HEK293 (cell line): Measurements from ENCODE around the gene ARPC1B.

Source experiments
- CTCF ChIA-PET: fragments of 350-600 bp; formaldehyde crosslinking; extraction: SDS; loops from one replicate; lab custom pipeline; 2021; ENCODE audit warnings: antibody characterized with exemption; lab: Yijun Ruan, JAX
- POLR2A ChIA-PET: fragments of 300-600 bp; formaldehyde crosslinking; extraction: SDS; loops from one replicate; lab custom pipeline; 2020; ENCODE audit warnings: antibody characterized with exemption, inconsistent platforms; lab: Yijun Ruan, JAX
- H3K27ac ChIP-seq: fragments of 200-500 bp; sonication (Bioruptor generic); 2 replicates; pipeline ENCODE4 v1.5.1; 2014; ENCODE audit warnings: low read depth, low read length, control low read depth, inconsistent platforms; ENCODE audit errors: extremely low read depth
- H3K36me3 ChIP-seq, 2 experiments: fragments of 200-500 bp in 1 of 2; sonication (Bioruptor generic) in 1 of 2; 1 replicate in 1 of 2; 2 replicates in 1 of 2; pipeline ENCODE4 v1.5.1; 2014 to 2017; ENCODE audit warnings: inconsistent platforms in 2 of 2, low read length in 2 of 2; ENCODE audit not compliant: control insufficient read depth in 2 of 2, insufficient read depth in 1 of 2
- H3K4me1 ChIP-seq: fragments of 200-500 bp; sonication (Bioruptor generic); 2 replicates; pipeline ENCODE4 v1.5.1; 2014; ENCODE audit warnings: mild to moderate bottlenecking, low read length, inconsistent platforms; ENCODE audit not compliant: control insufficient read depth, insufficient read depth
- H3K4me3 ChIP-seq: 2 replicates; pipeline ENCODE4 v1.5.1; 2011; ENCODE audit warnings: low read depth, mild to moderate bottlenecking, control low read depth, low read length, moderate library complexity
- H3K9me3 ChIP-seq: fragments of 200-500 bp; sonication (Bioruptor generic); 2 replicates; pipeline ENCODE4 v1.5.1; 2014; ENCODE audit warnings: low read depth, low read length, inconsistent platforms; ENCODE audit not compliant: control insufficient read depth, insufficient read depth
- GLI2 ChIP-seq: fragments of 450-650 bp; formaldehyde crosslinking; IDR thresholded peaks from 2 replicates; pipeline ENCODE4; 2017; ENCODE audit warnings: missing biosample characterization, missing genetic modification characterization, low read depth, borderline replicate concordance
- OVOL3 ChIP-seq: fragments of 450-650 bp; formaldehyde crosslinking; IDR thresholded peaks from 2 replicates; pipeline ENCODE4 v1.5.1; 2016; ENCODE audit warnings: missing biosample characterization, missing genetic modification characterization
- SALL2 ChIP-seq: fragments of 450-650 bp; formaldehyde crosslinking; IDR thresholded peaks from 2 replicates; pipeline ENCODE4 v1.5.0; 2017; ENCODE audit warnings: missing biosample characterization, mild to moderate bottlenecking, missing genetic modification characterization, borderline replicate concordance
- SCRT1 ChIP-seq: fragments of 450-650 bp; formaldehyde crosslinking; IDR thresholded peaks from 2 replicates; pipeline ENCODE4 v1.5.1; 2016; ENCODE audit warnings: missing biosample characterization, missing genetic modification characterization, borderline replicate concordance
- SCRT2 ChIP-seq: fragments of 450-650 bp; formaldehyde crosslinking; IDR thresholded peaks from 2 replicates; pipeline ENCODE4 v1.5.1; 2016; ENCODE audit warnings: missing biosample characterization, missing genetic modification characterization
- TRIM28 ChIP-seq: IDR thresholded peaks from 2 replicates; pipeline ENCODE4 v1.6.1; 2011; ENCODE audit warnings: low read length, control low read depth, borderline replicate concordance
- ZBTB17 ChIP-seq: fragments of 450-650 bp; formaldehyde crosslinking; IDR thresholded peaks from 2 replicates; pipeline ENCODE4 v1.5.1; 2016; ENCODE audit warnings: missing biosample characterization, missing genetic modification characterization
- ZNF214 ChIP-seq: fragments of 450-650 bp; formaldehyde crosslinking; IDR thresholded peaks from 2 replicates; pipeline ENCODE4 v1.5.1; 2017; ENCODE audit warnings: missing biosample characterization, mild to moderate bottlenecking, missing genetic modification characterization, borderline replicate concordance
- ZNF513 ChIP-seq: fragments of 450-650 bp; IDR thresholded peaks from 2 replicates; pipeline ENCODE4 v1.5.1; 2018; ENCODE audit warnings: missing biosample characterization, missing genetic modification characterization
- ZNF558 ChIP-seq: fragments of 450-650 bp; formaldehyde crosslinking; IDR thresholded peaks from 2 replicates; pipeline ENCODE4 v1.5.1; 2016; ENCODE audit warnings: missing biosample characterization, missing genetic modification characterization
- ZNF76 ChIP-seq: fragments of 450-650 bp; formaldehyde crosslinking; IDR thresholded peaks from 2 replicates; pipeline ENCODE4; 2016; ENCODE audit warnings: low read depth, missing biosample characterization, missing genetic modification characterization, borderline replicate concordance
- ZSCAN23 ChIP-seq: fragments of 450-650 bp; formaldehyde crosslinking; IDR thresholded peaks from 2 replicates; pipeline ENCODE4 v1.5.1; 2016; ENCODE audit warnings: missing biosample characterization, missing genetic modification characterization
- TF ChIP-seq, protein P1 (sequence below): fragments of 450-650 bp; formaldehyde crosslinking; IDR thresholded peaks from 2 replicates; pipeline ENCODE4 v1.5.1; 2016; ENCODE audit warnings: missing biosample characterization, missing genetic modification characterization
- TF ChIP-seq, protein P2 (sequence below): fragments of 450-650 bp; formaldehyde crosslinking; IDR thresholded peaks from 2 replicates; pipeline ENCODE4 v1.5.1; 2016; ENCODE audit warnings: missing biosample characterization, missing genetic modification characterization
- TF ChIP-seq, protein P3 (sequence below): fragments of 450-650 bp; formaldehyde crosslinking; conservative IDR thresholded peaks from 2 replicates; pipeline ENCODE4 v1.5.1; 2016; ENCODE audit warnings: low read depth, missing biosample characterization, missing genetic modification characterization

The ARPC1B gene

DNA sequence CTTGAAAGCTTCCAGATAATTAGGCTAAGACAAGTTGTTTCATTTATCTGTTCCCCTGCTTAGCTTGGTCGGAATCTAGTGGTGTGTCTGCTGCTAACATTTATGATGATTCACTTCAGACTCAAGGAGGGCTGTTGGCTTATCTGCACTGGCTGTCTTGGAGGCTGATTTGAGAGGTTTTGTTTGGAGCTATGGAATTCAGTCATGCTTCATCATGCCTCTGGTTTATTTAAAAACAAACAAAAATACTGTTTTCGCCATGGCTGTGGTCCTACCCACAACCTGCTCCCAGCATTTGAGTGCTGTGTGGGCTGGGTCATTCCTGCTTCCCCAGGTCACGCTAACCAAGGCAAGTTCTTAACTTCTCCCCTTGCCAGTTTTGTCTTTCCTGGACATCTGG, 11.7 kb upstream of the ARPC1B start (continued):
- no peak for TF ChIP-seq SCRT2 (tag by site-specific recombination)
- no peak for TF ChIP-seq ZSCAN23
- no peak for TF ChIP-seq ZNF214 (tag by site-specific recombination)
- TF ChIP-seq, protein P1, sequence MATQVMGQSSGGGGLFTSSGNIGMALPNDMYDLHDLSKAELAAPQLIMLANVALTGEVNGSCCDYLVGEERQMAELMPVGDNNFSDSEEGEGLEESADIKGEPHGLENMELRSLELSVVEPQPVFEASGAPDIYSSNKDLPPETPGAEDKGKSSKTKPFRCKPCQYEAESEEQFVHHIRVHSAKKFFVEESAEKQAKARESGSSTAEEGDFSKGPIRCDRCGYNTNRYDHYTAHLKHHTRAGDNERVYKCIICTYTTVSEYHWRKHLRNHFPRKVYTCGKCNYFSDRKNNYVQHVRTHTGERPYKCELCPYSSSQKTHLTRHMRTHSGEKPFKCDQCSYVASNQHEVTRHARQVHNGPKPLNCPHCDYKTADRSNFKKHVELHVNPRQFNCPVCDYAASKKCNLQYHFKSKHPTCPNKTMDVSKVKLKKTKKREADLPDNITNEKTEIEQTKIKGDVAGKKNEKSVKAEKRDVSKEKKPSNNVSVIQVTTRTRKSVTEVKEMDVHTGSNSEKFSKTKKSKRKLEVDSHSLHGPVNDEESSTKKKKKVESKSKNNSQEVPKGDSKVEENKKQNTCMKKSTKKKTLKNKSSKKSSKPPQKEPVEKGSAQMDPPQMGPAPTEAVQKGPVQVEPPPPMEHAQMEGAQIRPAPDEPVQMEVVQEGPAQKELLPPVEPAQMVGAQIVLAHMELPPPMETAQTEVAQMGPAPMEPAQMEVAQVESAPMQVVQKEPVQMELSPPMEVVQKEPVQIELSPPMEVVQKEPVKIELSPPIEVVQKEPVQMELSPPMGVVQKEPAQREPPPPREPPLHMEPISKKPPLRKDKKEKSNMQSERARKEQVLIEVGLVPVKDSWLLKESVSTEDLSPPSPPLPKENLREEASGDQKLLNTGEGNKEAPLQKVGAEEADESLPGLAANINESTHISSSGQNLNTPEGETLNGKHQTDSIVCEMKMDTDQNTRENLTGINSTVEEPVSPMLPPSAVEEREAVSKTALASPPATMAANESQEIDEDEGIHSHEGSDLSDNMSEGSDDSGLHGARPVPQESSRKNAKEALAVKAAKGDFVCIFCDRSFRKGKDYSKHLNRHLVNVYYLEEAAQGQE (tag by site-specific recombination): no peak
- TF ChIP-seq, all 188 proteins: peak for 0

DNA sequence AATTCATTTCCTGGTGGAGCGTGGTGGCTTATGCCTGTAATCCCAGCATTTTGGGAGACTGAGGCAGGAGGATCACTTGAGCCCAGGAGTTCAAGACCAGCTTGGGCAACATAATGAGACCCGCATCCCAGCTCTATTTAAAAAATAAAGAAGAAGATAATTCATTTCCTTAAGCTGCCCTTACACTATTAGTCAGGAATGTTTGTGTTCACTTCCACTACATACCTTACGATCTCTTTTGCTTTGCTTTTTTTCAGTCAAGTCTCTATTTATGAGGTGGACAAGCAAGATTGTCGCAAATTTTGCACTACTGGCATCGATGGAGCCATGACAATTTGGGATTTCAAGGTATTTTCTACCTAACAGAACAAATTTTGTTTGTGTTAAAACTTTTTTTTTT, 11.2 kb upstream of the ARPC1B start:
- POLR2A ChIA-PET: no interaction called here
- no peak overlapping the region for H3K27ac ChIP-seq
- peaks cover 36 to 75% of the 10 kb centered on the region in 2 experiments for H3K36me3 ChIP-seq
- no peak for TF ChIP-seq ZNF558 (tag by site-specific recombination)
- TF ChIP-seq ZBTB17 (tag by site-specific recombination): no peak
- no peak for TF ChIP-seq GLI2 (tag by site-specific recombination)
- no peak for TF ChIP-seq ZNF513
- TF ChIP-seq, protein P2, sequence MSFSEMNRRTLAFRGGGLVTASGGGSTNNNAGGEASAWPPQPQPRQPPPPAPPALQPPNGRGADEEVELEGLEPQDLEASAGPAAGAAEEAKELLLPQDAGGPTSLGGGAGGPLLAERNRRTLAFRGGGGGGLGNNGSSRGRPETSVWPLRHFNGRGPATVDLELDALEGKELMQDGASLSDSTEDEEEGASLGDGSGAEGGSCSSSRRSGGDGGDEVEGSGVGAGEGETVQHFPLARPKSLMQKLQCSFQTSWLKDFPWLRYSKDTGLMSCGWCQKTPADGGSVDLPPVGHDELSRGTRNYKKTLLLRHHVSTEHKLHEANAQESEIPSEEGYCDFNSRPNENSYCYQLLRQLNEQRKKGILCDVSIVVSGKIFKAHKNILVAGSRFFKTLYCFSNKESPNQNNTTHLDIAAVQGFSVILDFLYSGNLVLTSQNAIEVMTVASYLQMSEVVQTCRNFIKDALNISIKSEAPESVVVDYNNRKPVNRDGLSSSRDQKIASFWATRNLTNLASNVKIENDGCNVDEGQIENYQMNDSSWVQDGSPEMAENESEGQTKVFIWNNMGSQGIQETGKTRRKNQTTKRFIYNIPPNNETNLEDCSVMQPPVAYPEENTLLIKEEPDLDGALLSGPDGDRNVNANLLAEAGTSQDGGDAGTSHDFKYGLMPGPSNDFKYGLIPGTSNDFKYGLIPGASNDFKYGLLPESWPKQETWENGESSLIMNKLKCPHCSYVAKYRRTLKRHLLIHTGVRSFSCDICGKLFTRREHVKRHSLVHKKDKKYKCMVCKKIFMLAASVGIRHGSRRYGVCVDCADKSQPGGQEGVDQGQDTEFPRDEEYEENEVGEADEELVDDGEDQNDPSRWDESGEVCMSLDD: no peak
- TF ChIP-seq SCRT1 (tag by site-specific recombination): no peak
- no peak for TF ChIP-seq TRIM28
- TF ChIP-seq ZNF76 (tag by site-specific recombination): no peak
- TF ChIP-seq, protein P3, sequence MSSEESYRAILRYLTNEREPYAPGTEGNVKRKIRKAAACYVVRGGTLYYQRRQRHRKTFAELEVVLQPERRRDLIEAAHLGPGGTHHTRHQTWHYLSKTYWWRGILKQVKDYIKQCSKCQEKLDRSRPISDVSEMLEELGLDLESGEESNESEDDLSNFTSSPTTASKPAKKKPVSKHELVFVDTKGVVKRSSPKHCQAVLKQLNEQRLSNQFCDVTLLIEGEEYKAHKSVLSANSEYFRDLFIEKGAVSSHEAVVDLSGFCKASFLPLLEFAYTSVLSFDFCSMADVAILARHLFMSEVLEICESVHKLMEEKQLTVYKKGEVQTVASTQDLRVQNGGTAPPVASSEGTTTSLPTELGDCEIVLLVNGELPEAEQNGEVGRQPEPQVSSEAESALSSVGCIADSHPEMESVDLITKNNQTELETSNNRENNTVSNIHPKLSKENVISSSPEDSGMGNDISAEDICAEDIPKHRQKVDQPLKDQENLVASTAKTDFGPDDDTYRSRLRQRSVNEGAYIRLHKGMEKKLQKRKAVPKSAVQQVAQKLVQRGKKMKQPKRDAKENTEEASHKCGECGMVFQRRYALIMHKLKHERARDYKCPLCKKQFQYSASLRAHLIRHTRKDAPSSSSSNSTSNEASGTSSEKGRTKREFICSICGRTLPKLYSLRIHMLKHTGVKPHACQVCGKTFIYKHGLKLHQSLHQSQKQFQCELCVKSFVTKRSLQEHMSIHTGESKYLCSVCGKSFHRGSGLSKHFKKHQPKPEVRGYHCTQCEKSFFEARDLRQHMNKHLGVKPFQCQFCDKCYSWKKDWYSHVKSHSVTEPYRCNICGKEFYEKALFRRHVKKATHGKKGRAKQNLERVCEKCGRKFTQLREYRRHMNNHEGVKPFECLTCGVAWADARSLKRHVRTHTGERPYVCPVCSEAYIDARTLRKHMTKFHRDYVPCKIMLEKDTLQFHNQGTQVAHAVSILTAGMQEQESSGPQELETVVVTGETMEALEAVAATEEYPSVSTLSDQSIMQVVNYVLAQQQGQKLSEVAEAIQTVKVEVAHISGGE: no peak
- no peak for TF ChIP-seq OVOL3 (tag by site-specific recombination)
- TF ChIP-seq SALL2: no peak
- no peak overlapping the region for H3K4me3 ChIP-seq
- H3K4me1 ChIP-seq: no peaks in the 10 kb centered on the region
- CTCF ChIA-PET: interaction anchor here (0.8 to 1.6 kb wide), 2 partner anchors 11 to 52 kb away, joined by 5 to 7 read pairs; no protein-coding TSS in a partner anchor
- H3K9me3 ChIP-seq: no peaks in the 10 kb centered on the region
